MCF 10A (cell line): Measurements from ENCODE around the gene PRUNE2. TPM values are rescaled to one million over a fixed set of nuclear protein-coding genes. Genes with fewer than 3 reads are reported as not detected.
A peak's percentile ranks its signal among the peaks of the same experiment; 100 is the strongest.

Experiments
- BruUV-seq: library from RNA; stranded (reverse); fragments of 400-500 nt; replicated peaks from 2 replicates; lab custom pipeline; 2021; lab: Mats Ljungman, UMichigan
- CTCF ChIA-PET: fragments of 300-600 bp; sonication (Branson Sonifier 250); formaldehyde crosslinking; extraction: SDS; loops from one replicate; lab custom pipeline; 2021; ENCODE audit warnings: antibody characterized with exemption, inconsistent platforms; lab: Yijun Ruan, JAX
- POLR2A ChIA-PET: fragments of 300-600, 350-650 bp; sonication (Branson Sonifier 250); formaldehyde crosslinking; extraction: SDS; loops from one replicate; lab custom pipeline; 2020; ENCODE audit warnings: antibody characterized with exemption, inconsistent platforms; lab: Yijun Ruan, JAX
- DNase-seq: peaks from one replicate; pipeline ENCODE4 v3.0.0-alpha.2; 2018; ENCODE audit not compliant: unreplicated experiment
- H3K27ac Mint-ChIP-seq: one replicate; pipeline ENCODE4 v1.8.0; 2022; ENCODE audit warnings: mild to moderate bottlenecking, low read depth, mixed read lengths; ENCODE audit not compliant: unreplicated experiment
- H3K27me3 Mint-ChIP-seq: one replicate; pipeline ENCODE4 v1.8.0; 2022; ENCODE audit warnings: mixed read lengths; ENCODE audit not compliant: insufficient read depth, unreplicated experiment
- H3K36me3 Mint-ChIP-seq: one replicate; pipeline ENCODE4 v1.8.0; 2022; ENCODE audit warnings: mild to moderate bottlenecking, moderate library complexity, mixed read lengths; ENCODE audit not compliant: insufficient read depth, unreplicated experiment
- H3K4me1 Mint-ChIP-seq: one replicate; pipeline ENCODE4 v1.8.0; 2022; ENCODE audit warnings: mixed read lengths; ENCODE audit not compliant: insufficient read depth, unreplicated experiment
- H3K4me3 Mint-ChIP-seq: one replicate; pipeline ENCODE4 v1.8.0; 2022; ENCODE audit warnings: mild to moderate bottlenecking, moderate library complexity, mixed read lengths; ENCODE audit not compliant: unreplicated experiment
- H3K9me3 Mint-ChIP-seq: one replicate; pipeline ENCODE4 v1.8.0; 2022; ENCODE audit warnings: mixed read lengths; ENCODE audit not compliant: unreplicated experiment
- intact Hi-C: fragments of 100-400 bp; cut with micrococcal nuclease; formaldehyde crosslinking; loops from 2 replicates; pipeline ENCODE4 v1.14.1; 2022
- total RNA-seq: library from RNA; stranded (reverse); gene quantifications from 2 replicates; pipeline ENCODE4 v1.2.3, GENCODE V29; 2022
- TF ChIP-seq, protein P1 (sequence below): fragments of 200-600 bp; IDR thresholded peaks from one replicate; pipeline ENCODE4 v1.8.0; 2022; ENCODE audit warnings: antibody characterized with exemption, mild to moderate bottlenecking; ENCODE audit not compliant: unreplicated experiment

Gene PRUNE2
- total RNA-seq, 1 experiment from 2014 or later: 0.63 TPM

DNA sequence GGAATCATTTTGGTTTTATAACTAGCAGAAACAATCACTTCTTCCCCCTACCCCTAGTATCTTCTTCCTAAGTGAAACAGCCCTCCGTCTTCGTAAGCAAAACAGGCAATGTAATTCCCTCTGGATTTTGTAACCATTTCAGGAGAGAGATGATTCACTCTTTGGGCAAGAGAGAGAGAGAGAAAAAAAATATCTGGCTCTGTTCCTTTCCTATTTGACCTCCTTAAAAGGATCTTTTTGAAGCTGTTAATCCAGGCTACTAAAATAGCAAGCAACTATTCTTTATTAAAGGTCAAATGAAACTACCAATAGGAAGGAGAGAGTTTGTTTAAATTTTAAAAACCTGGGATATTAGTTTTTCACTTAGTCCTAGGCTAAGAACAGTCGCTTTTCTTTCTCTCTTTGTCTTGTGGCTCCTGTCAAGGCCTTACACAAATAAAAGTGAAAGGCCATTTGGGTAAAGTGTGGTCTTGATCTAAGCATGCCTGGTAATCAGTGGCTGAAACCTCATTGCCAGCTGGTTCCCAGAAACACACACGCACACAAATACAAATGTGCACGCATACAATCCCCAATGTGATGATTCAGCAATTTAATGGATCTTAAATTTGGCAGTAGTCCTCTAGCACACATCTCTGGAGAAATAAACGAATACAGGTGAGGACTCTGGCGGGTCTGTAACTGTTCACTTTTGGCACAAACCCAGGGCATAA, 70.2 kb downstream of the PRUNE2 start:
- intact Hi-C loops: no loop called here
- TF ChIP-seq, protein P1, sequence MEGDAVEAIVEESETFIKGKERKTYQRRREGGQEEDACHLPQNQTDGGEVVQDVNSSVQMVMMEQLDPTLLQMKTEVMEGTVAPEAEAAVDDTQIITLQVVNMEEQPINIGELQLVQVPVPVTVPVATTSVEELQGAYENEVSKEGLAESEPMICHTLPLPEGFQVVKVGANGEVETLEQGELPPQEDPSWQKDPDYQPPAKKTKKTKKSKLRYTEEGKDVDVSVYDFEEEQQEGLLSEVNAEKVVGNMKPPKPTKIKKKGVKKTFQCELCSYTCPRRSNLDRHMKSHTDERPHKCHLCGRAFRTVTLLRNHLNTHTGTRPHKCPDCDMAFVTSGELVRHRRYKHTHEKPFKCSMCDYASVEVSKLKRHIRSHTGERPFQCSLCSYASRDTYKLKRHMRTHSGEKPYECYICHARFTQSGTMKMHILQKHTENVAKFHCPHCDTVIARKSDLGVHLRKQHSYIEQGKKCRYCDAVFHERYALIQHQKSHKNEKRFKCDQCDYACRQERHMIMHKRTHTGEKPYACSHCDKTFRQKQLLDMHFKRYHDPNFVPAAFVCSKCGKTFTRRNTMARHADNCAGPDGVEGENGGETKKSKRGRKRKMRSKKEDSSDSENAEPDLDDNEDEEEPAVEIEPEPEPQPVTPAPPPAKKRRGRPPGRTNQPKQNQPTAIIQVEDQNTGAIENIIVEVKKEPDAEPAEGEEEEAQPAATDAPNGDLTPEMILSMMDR: no peak
- Mint-ChIP-seq H3K4me3 (peak overlapping the region; percentile 18), H3K27ac (peak overlapping the region; percentile 79), H3K36me3 (no peaks in the 10 kb centered on the region), H3K27me3 (no peaks in the 10 kb centered on the region), H3K4me1 (peaks cover 20% of the 10 kb centered on the region), H3K9me3 (no peaks in the 10 kb centered on the region)
- POLR2A ChIA-PET: interaction anchor here (0.6 to 1.3 kb wide), 5 partner anchors 18 to 518 kb away, joined by 3 to 5 read pairs (median 4); no protein-coding TSS in a partner anchor
- CTCF ChIA-PET: interaction anchor here (1.0 to 1.8 kb wide), 3 partner anchors 16 to 316 kb away, joined by 3 to 5 read pairs (median 4); no protein-coding TSS in a partner anchor
- no TSS peak for BruUV-seq
- peak; percentile 78 for DNase-seq

DNA sequence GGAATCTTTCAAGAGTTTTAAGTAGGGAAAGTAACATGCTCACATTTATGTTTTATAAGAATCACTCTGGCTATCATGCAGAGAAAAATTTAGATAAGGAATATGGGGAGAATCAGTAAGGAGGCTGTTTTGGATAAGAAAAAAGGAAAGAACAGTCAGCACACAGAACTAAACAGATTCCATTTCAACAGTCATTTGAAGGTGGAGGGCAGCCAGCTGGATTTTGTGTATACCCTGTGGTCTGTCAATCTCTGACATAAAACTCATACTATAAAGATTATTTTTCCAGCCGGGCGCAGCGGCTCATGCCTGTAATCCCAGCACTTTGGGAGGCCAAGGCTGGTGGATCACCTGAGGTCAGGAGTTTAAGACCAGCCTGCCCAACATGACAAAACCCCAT, 77.5 kb downstream of the PRUNE2 start:
- intact Hi-C loops: no loop called here
- TF ChIP-seq, protein P1: no peak
- BruUV-seq: no TSS peak
- no peak for DNase-seq
- ChIA-PET POLR2A (no interaction called here), CTCF (interaction anchor here (0.7 to 1.0 kb wide), 3 partner anchors 19 to 256 kb away, joined by 3 read pairs; no protein-coding TSS in a partner anchor)
- Mint-ChIP-seq H3K27ac (no peak overlapping the region), H3K9me3 (peaks cover 8% of the 10 kb centered on the region), H3K27me3 (no peaks in the 10 kb centered on the region), H3K36me3 (no peaks in the 10 kb centered on the region), H3K4me1 (no peaks in the 10 kb centered on the region), H3K4me3 (no peak overlapping the region)

DNA sequence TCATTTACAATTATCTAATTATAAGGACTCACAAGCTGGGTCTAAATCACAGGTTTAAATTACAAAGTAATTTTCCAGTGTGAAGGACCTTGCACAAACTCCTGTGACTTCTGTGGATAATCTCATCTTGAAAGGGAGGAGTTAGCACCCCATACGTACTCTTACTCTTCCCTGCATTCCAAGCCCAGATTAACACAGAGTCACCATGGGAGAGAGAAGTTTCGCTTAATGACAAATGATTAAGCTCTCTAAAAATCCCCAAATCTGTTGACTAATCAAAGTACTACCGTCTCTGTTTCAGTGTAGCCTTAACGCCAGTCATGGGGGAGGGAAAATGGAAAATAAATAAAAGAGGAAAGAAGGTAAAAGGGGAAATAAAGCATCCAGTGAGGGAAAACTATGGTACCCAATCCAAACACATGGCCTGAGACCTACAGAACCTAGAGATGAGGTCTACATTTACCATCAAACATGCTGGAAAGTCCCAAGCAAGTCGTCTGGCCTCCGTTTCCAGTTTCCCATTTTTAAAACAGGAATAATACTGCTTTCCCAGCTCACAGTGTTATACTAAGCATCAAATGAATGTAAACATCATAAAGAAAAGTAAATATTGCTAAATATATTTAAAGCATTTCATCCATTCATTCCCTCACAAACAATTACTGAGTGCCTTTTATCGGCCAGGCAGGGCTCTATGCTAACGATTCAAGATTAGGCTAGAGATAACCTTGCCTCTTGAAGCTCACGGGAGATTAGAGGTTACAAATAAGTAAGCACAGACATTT, 78.4 kb downstream of the PRUNE2 start:
- intact Hi-C loops: no loop called here
- H3K27me3 Mint-ChIP-seq: no peaks in the 10 kb centered on the region
- no peaks in the 10 kb centered on the region for H3K36me3 Mint-ChIP-seq
- ChIA-PET POLR2A (interaction anchor here (0.7 kb wide), 1 partner anchor 8 kb away, joined by 3 read pairs; no protein-coding TSS in a partner anchor), CTCF (interaction anchor here (1.0 to 1.6 kb wide), 2 partner anchors 18 to 32 kb away, joined by 3 to 8 read pairs; no protein-coding TSS in a partner anchor)
- DNase-seq: no peak
- no TSS peak for BruUV-seq
- peaks cover 8% of the 10 kb centered on the region for H3K9me3 Mint-ChIP-seq
- H3K27ac Mint-ChIP-seq: no peak overlapping the region
- H3K4me3 Mint-ChIP-seq: no peak overlapping the region
- H3K4me1 Mint-ChIP-seq: no peaks in the 10 kb centered on the region
- TF ChIP-seq, protein P1: no peak

DNA sequence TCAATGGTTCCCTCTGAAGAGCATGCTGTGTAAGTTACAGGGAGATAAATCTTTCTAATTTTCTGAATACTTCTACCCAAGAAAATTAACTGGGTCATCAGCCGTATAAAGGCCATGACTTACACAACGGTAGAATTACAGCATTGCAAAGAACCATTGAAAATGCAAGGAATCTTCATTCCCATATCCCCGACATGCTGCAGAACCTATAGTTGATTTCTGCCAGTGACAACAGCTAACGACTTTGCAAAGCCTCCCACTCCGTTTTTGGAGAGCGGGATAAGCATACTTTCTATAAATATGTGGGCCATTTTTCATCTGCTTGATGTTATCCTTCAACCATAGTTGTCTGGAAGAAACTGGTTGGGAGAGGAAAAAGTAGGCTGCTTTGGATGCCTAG, 85.5 kb downstream of the PRUNE2 start:
- H3K27ac Mint-ChIP-seq: no peak overlapping the region
- BruUV-seq: no TSS peak
- H3K4me1 Mint-ChIP-seq: peaks cover 16% of the 10 kb centered on the region
- H3K9me3 Mint-ChIP-seq: no peaks in the 10 kb centered on the region
- no peak for DNase-seq
- intact Hi-C loops: no loop called here
- no peak overlapping the region for H3K4me3 Mint-ChIP-seq
- POLR2A ChIA-PET: no interaction called here
- H3K27me3 Mint-ChIP-seq: no peaks in the 10 kb centered on the region
- H3K36me3 Mint-ChIP-seq: no peaks in the 10 kb centered on the region
- CTCF ChIA-PET: interaction anchor here (1.6 kb wide), 1 partner anchor 11 kb away, joined by 8 read pairs; no protein-coding TSS in a partner anchor
- TF ChIP-seq, protein P1: no peak
